Measurements from ENCODE around the gene STRN3.

DNA sequence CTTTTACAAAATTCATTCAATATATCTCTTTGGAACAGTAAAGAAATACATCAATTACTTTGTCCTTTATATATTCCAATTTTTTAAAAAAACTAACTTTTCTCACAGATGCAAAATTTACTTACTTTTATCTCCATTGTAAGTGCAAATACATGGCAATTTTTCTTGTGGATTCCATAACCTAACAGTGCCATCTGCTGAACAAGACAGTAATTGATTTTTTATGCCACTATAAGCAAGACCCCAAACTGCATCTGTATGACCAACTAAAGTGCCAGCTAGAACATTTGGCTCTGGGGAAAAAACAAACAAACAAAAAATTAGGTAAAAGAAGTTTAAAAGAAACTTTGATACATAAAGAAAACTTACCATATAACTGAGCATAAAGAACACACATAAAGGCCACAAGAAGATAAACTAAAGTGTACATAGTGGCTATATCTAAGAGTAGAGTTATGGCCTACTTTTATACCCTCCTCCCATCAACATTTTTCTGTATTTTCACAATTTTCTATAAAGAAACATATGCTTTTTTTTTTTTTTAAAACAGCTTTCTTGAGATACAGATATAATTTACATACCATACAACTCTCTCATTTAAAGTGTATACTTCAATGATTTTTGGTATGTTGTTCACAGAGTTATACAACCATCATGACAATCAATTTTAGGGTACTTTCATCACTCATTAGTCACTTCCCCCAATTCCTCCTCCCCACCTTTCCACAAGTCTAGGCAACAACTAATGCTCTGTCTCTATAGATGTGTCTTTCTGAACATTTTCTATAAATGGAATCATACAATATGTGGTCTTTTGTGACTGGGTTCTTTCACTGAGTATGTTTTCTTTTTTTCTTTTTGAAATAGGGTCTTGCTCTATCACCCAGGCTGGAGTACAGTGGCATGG lies 119.2 kb downstream of the STRN3 start:
- no peak for TF ChIP-seq POLR2A (IDR thresholded peaks at IDR 0.05)
- TF ChIP-seq CTCF (IDR thresholded peaks at IDR 0.05), result no peak
- TF ChIP-seq POLR2AphosphoS5 (IDR thresholded peaks at IDR 0.05; ENCODE audit: insufficient read depth in 1 of 2, low read depth in 1 of 2), result no peak

Data from vagina (tissue), 2 donors.